Endothelial cell (in vitro differentiated cells): ENCODE results near the gene GHR. TPM values are rescaled to one million over a fixed set of nuclear protein-coding genes. Genes with fewer than 3 reads are reported as not detected.

ENCODE experiments used
- DNase-seq: peaks from one replicate; pipeline ENCODE4 v3.0.0; 2021; ENCODE audit warnings: low spot score
- H3K27ac Mint-ChIP-seq: one replicate; pipeline ENCODE4 v1.8.0; 2021; ENCODE audit warnings: mixed read lengths, inconsistent platforms; ENCODE audit not compliant: unreplicated experiment
- H3K27me3 Mint-ChIP-seq: one replicate; pipeline ENCODE4 v1.8.0; 2021; ENCODE audit warnings: mild to moderate bottlenecking, moderate library complexity, mixed read lengths, inconsistent platforms; ENCODE audit not compliant: unreplicated experiment
- H3K36me3 Mint-ChIP-seq: one replicate; pipeline ENCODE4 v1.8.0; 2021; ENCODE audit warnings: mild to moderate bottlenecking, low read depth, mixed read lengths, inconsistent platforms; ENCODE audit not compliant: unreplicated experiment
- H3K4me1 Mint-ChIP-seq: one replicate; pipeline ENCODE4 v1.8.0; 2021; ENCODE audit warnings: mild to moderate bottlenecking, mixed read lengths, inconsistent platforms; ENCODE audit not compliant: unreplicated experiment
- H3K4me3 Mint-ChIP-seq: one replicate; pipeline ENCODE4 v1.8.0; 2021; ENCODE audit warnings: mild to moderate bottlenecking, mixed read lengths, inconsistent platforms; ENCODE audit not compliant: unreplicated experiment
- H3K9me3 Mint-ChIP-seq: one replicate; pipeline ENCODE4 v1.8.0; 2021; ENCODE audit warnings: mixed read lengths, inconsistent platforms; ENCODE audit not compliant: unreplicated experiment
- total RNA-seq: library from RNA; stranded (reverse); fragmentation: NEBNext Ultra II Directional; extraction: Animal tissue kit (Norgen Biotek cat#: 25700); gene quantifications from one replicate; pipeline ENCODE4 v1.2.1, GENCODE V29; 2021; ENCODE audit not compliant: unreplicated experiment
- TF ChIP-seq, protein P1 (sequence below): fragments of 200-600 bp; sonication (generic); IDR thresholded peaks from one replicate; pipeline ENCODE4 v1.5.0; 2021; ENCODE audit warnings: antibody characterized with exemption; ENCODE audit not compliant: unreplicated experiment

The GHR gene
- total RNA-seq, 1 donor from 2014 or later, result 0.67 TPM

- Mint-ChIP-seq H3K27ac (no peak overlapping the region), H3K4me1 (no peaks in the 10 kb centered on the region), H3K4me3 (no peak overlapping the region), H3K27me3 (no peaks in the 10 kb centered on the region), H3K36me3 (no peaks in the 10 kb centered on the region), H3K9me3 (no peaks in the 10 kb centered on the region)
- TF ChIP-seq, protein P1, sequence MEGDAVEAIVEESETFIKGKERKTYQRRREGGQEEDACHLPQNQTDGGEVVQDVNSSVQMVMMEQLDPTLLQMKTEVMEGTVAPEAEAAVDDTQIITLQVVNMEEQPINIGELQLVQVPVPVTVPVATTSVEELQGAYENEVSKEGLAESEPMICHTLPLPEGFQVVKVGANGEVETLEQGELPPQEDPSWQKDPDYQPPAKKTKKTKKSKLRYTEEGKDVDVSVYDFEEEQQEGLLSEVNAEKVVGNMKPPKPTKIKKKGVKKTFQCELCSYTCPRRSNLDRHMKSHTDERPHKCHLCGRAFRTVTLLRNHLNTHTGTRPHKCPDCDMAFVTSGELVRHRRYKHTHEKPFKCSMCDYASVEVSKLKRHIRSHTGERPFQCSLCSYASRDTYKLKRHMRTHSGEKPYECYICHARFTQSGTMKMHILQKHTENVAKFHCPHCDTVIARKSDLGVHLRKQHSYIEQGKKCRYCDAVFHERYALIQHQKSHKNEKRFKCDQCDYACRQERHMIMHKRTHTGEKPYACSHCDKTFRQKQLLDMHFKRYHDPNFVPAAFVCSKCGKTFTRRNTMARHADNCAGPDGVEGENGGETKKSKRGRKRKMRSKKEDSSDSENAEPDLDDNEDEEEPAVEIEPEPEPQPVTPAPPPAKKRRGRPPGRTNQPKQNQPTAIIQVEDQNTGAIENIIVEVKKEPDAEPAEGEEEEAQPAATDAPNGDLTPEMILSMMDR, result no peak
- no peak for DNase-seq
Measured at GRCh38 chr5:42543774-42544173, 120.5 kb downstream of the GHR start.

GRCh38 chr5:42545038-42545437, 121.8 kb downstream of the GHR start:
- Mint-ChIP-seq H3K27ac (no peak overlapping the region), H3K9me3 (no peaks in the 10 kb centered on the region), H3K27me3 (no peaks in the 10 kb centered on the region), H3K36me3 (no peaks in the 10 kb centered on the region), H3K4me3 (no peak overlapping the region), H3K4me1 (no peaks in the 10 kb centered on the region)
- no peak for DNase-seq
- TF ChIP-seq, protein P1, result no peak

- no peak overlapping the region for H3K27ac Mint-ChIP-seq
- no peak overlapping the region for H3K4me3 Mint-ChIP-seq
- no peaks in the 10 kb centered on the region for H3K36me3 Mint-ChIP-seq
- H3K9me3 Mint-ChIP-seq, result no peaks in the 10 kb centered on the region
- no peaks in the 10 kb centered on the region for H3K27me3 Mint-ChIP-seq
- TF ChIP-seq, protein P1, result no peak
- no peak for DNase-seq
- H3K4me1 Mint-ChIP-seq, result no peaks in the 10 kb centered on the region
Measured at GRCh38 chr5:42547141-42547540, 123.9 kb downstream of the GHR start.

- Mint-ChIP-seq H3K9me3 (no peaks in the 10 kb centered on the region), H3K36me3 (no peaks in the 10 kb centered on the region), H3K27me3 (no peaks in the 10 kb centered on the region), H3K4me3 (no peak overlapping the region), H3K4me1 (no peaks in the 10 kb centered on the region), H3K27ac (no peak overlapping the region)
- no peak for DNase-seq
- TF ChIP-seq, protein P1, result no peak
Measured at GRCh38 chr5:42547894-42548293, 124.7 kb downstream of the GHR start.

DNA sequence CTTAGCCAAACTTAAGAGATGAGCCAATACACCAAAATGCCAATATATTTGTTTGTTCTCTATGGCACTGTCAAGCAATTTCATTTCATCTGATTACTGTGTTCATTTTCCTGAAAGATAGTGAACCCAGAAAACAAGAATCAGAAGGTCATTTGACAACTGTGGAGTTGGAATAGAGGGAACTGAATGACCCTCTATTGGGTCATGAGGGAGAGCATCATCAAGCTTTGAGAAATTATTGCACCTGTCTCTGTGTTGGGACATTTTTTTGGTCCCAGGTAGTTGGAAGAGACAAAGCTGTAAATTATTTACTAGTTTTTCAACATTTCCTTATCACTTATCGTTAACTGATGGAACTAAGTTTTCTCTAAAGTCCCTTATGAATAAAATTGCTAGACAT, 129.4 kb downstream of the GHR start:
- H3K4me3 Mint-ChIP-seq, result no peak overlapping the region
- DNase-seq, result no peak
- TF ChIP-seq, protein P1, result no peak
- no peaks in the 10 kb centered on the region for H3K4me1 Mint-ChIP-seq
- H3K36me3 Mint-ChIP-seq, result no peaks in the 10 kb centered on the region
- no peaks in the 10 kb centered on the region for H3K27me3 Mint-ChIP-seq
- no peak overlapping the region for H3K27ac Mint-ChIP-seq
- no peaks in the 10 kb centered on the region for H3K9me3 Mint-ChIP-seq
